Left lobe of liver (tissue), 2 donors: ENCODE measurements around the gene DLGAP5. TPM values are rescaled to one million over a fixed set of nuclear protein-coding genes. Genes with fewer than 3 reads are reported as not detected.
A peak's percentile ranks its signal among the peaks of the same experiment; 100 is the strongest.

Source experiments
- ATAC-seq: fragments of 200-7000 bp; cut with Tn5 transposase; one replicate; pipeline ENCODE4 v1.9.1; 2020; ENCODE audit warnings: mild to moderate bottlenecking, moderate library complexity
- DNase-seq: peaks from one replicate; pipeline ENCODE4 v3.0.0-alpha.2; 2020; ENCODE audit warnings: low spot score
- total RNA-seq: library from RNA; stranded (reverse); gene quantifications from one replicate; pipeline ENCODE4 v1.2.1, GENCODE V29; 2021
- donor health status: DM: no; HTN: no; CAD: no; lungs with moderate emphysema.
- donor health status: DM: no; HTN: yes; CAD: no.

The DLGAP5 gene
- total RNA-seq, 1 donor from 2014 or later = 0.33 TPM

GRCh38 chr14:55130196-55130550, 61.2 kb downstream of the DLGAP5 start:
- DNase-seq = no peak
- ATAC-seq = peak; percentile 22

GRCh38 chr14:55129428-55130195, 61.8 kb downstream of the DLGAP5 start:
- DNase-seq (no peak), ATAC-seq (peak; percentile 64)

DNA sequence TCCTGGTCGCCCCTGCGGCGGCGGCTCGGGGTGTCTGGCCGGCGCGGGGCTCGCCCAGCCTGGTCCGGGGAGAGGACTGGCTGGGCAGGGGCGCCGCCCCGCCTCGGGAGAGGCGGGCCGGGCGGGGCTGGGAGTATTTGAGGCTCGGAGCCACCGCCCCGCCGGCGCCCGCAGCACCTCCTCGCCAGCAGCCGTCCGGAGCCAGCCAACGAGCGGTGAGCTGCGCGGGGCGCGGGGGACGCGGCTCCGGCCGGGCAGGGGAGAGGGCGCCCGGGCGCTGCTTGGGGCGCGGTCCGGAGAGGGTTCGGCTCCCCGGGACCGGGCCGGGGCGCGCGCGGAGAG, 62.3 kb downstream of the DLGAP5 start, which contains the start of gene LGALS3:
Gene LGALS3, plus strand, starts transcription at position 167 of the 342 bp plus-strand sequence. CDS start 8,122 bp downstream, outside the sequence.
- no peak for DNase-seq

DNA sequence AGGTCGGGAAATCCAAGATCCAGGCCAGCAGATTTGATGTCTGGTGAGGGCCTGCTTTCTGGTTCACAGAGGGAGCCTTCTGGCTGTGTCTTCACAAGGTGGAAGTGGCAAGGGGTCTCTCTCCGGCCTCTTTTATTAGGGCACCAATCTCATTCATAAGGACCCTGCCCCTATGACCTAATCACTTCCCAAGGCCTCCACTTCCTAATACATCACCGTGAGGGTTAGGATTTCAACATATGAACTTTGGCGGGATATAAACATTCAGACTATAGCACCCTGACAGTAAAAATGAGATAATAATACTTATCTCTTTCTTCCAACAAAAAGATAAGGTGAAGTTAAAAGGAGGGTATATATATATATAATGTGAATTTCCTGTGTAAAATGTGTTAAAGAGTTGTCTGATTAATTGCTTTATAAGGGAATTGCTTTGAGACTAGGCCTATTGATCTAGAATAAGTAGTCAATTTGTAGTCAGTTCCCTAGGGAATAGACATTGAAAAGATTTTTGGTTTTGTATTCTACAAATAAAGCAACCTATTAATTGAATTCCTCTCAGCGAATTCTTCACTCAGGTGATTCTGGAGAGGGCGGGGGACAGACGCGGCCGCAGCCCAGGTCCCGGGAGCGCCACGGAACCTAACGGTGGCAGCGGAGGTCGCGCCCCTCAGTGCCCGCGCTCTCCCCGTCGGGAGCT, 62.8 kb downstream of the DLGAP5 start:
- DNase-seq = no peak
- no peak for ATAC-seq

More for the DNA sequence above, 62.3 kb downstream of the DLGAP5 start, which contains the start of gene LGALS3:
- peak; percentile 80 for ATAC-seq

GRCh38 chr14:55127460-55127951, 63.9 kb downstream of the DLGAP5 start:
- DNase-seq = no peak

DNA sequence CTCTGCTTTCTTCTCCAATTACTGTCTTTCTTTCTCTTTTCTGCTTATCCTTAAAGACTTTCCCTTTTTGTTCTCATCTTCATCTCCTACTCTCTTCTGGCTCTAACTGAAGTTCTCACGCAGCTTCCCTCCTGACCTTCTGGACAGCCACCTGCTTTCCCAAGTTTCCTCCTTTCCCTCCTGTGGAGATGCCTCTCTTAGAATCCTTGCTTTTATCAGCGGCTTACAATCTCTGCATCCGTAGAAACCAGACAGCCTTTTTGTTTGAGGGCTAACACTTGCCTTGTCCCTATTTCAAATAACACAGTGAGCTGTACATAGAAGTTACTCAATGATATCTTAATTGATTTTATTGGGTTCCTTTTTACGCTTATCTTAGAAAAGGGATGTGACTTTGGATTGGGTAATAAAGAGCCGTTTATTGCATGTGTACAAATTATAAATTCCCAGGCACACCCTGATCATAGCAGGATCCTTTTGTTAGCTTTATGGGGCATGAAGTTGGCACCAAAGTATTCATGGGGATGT, 64.4 kb downstream of the DLGAP5 start:
- no peak for DNase-seq
- ATAC-seq = no peak

More at GRCh38 chr14:55127460-55127951, 63.9 kb downstream of the DLGAP5 start:
- no peak for ATAC-seq

DNA sequence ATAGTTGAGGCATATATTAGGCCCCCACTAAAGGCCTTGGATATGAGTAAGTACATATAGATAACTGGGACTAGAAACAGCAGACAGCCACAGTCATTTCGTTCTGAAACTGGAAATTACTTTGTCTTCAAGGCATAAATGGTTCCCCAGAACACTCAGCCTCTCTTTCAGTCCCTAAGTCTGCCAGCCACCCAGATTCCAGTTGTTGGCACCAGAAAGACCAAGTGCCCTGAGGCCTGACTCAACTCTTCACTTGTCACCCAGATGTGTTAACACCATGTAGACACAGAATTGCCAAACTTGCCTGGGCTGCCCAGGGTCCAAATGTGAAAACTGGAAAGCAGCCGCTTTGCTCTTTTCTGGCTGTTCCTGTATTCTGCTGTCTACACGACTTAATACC, 65.4 kb downstream of the DLGAP5 start:
- DNase-seq (no peak), ATAC-seq (no peak)

DNA sequence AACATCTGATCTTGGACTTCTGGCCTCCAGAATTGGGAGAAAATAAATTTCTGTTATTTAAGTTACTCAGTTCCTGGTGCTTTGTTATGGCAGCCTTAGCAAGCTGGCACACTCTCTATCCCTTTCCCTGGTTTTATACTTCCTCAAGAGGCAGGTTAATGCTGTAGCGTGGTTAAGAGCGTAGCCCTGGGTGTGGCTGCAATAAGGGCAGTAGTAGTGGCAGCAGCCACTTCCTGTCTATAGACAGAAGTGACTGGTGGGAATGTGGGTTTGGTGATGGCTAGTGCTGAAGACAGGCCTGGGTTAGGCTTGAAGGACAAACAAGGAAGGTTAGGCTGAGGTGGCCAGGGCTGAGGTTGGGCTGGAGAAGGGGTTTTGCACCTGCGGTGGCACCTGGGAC, 66.0 kb downstream of the DLGAP5 start:
- DNase-seq (no peak), ATAC-seq (no peak)

GRCh38 chr14:55124774-55125386, 66.5 kb downstream of the DLGAP5 start:
- DNase-seq (no peak), ATAC-seq (no peak)

DNA sequence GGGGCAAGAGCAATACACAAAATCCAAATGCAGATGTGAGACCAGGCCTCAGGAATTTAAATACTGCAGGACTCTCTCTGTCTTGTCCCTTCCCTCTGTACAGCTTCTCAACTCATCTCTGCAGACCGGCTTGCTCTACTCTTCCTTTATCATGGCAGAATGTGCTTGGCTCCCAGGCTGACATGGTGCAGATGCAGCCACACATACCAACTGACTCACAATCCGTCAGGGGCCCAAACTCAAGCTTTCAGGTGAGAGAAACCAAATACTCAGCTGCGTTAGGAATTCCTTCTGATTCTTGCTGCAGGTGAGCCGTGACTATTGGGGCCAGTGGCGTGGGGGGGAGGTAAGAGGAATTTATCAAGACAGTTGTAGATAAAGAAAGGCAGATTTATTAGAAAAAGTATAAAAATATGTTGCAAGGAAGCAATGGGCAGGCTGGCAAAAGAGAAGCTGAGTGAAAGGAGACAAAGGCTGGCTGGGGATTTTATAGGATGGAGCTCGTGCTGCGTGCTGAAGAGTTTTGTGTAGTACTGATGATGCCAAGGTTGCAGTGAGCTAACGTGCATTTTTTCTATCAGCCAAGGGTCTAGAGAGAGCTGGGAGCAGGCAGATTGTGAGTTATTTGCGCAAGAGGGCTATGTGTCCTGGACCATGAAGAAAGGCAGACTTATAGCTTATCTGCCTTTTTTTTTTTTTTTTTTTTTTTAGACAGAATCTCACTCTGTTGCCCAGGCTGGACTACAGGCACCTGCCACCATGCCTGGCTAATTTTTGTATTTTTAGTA, 67.3 kb downstream of the DLGAP5 start:
- no peak for ATAC-seq

DNA sequence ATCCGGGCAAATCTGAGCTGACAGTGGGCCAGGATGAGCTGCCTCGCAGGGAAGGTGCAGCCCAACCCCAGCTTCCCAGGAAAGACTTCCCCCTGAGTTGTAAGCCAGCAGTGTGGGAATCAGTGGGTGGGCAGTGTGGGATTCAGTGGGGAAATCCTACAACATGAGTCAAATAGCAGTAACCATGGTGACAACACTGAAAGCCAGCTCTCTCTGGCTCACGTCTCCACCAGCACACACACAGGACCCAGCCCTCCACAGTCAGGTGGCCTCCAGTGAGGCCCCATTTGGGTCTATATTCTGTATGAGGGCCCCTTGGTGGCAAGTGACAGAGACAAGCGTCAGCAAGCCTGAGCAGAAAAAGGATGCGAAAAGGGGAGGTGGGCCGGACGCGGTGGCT, 68.3 kb downstream of the DLGAP5 start:
- no peak for ATAC-seq

More for the DNA sequence above, 67.3 kb downstream of the DLGAP5 start:
- DNase-seq = no peak

DNA sequence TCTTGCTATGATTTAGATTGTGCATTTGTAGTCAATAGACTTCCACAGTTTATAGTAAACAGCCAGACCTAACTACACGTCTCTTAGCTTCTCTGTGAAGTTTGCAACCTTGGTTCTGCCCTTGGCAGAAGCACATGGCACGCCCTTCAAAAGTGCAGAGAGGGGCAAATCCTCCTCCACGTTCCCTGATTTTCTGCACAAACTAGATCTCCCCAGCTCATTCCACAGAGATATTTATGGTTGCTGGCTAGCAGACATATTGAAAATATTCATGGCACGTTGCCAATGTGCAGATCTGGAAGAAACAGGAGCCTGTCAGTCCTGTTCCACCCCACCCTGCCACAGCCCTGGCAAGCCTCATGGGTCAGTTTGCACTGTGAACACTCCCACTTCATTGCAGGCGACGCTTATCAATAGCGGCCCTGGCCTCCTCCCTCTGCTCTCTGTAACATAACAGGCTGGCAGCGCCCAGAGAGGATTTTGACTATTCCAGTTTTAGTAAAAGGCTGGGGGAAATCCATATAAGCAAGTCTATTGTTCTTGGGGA, 68.9 kb downstream of the DLGAP5 start:
- no peak for DNase-seq
- ATAC-seq = peak; percentile 32

More for the DNA sequence above, 68.3 kb downstream of the DLGAP5 start:
- DNase-seq = no peak

- ATAC-seq (no peak), DNase-seq (no peak)
Observed at GRCh38 chr14:55121628-55122439, 69.6 kb downstream of the DLGAP5 start.

GRCh38 chr14:55120571-55121495, 70.6 kb downstream of the DLGAP5 start:
- ATAC-seq (peak; percentile 40), DNase-seq (no peak)

DNA sequence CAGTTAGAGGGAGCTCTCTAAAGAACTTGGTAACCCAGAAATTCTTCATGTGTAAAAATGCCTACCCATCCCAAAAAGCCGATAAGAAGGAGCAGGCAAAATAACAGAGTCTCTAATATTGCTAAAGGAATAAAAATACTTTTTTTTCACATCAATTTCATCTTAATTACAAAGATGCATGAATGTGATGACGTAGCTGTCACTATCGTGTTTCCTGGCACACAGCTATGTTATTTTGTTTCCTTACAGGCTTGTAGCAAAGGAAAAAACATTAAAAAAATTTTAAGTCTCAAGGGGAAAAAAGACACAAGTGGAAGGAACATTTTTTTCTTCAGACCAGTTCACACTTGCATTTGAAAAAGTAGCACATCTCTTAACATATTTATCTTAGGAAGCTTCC, 72.6 kb downstream of the DLGAP5 start:
- ATAC-seq (no peak), DNase-seq (no peak)

DNA sequence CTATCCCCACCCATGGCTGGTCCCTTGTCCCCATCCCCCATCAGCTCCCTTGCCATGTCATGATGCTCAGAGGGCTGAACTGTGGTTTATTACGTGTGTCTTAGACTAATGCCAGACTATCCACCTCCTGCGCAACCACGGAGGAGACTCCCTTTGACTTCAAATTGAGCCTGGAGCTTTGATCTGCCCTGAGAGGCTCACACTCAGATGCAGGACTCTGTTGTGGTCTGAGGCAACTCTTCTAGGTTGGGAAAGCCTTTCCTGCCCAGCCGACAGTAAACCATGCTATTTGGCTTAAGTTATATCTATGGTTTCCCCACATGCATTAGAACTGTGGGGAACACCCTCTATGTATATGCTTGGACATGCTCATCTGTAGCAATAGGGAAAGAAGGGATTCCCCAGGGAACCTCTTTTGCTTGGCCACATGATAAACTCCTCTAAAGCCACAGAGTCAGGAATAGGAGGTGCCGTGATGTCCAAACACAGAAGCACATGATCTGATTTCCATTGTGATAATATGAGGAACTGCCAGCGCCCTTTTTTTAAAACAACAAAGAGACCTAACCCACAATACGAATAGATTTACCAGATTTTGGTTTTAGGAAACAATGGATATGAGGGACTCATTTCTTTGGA, 73.5 kb downstream of the DLGAP5 start:
- no peak for DNase-seq
- no peak for ATAC-seq

GRCh38 chr14:55116246-55117030, 74.9 kb downstream of the DLGAP5 start:
- DNase-seq = no peak
- ATAC-seq = no peak
